ENCODE results near the gene SARDH.

DNA sequence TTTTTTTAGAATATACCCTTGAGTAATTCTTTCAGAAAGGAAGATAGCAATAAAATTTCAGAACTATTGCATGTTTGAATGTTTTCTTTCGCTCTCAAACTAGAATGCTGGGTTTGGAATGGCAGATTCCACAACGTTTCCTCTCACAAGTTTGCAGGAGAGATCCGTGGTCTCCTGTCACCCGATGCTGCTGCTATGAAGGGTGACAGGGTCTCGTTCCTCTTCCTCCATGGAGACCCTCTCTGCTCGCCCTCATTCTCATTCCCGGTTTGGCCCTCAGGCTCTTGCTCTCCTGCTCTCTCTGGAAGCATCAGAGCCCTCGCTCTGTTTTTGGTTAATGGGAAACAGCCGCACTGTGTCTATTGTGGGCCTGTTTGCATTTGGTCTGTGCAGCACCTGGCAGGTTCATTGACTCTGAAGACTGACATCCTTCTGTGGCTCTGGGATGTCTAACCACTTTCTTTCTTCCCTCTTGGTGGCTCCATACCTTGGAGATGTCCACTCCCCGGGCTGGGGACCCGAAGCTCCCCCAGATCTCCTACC is 116.4 kb downstream of the SARDH start:
- TF ChIP-seq, protein P1, sequence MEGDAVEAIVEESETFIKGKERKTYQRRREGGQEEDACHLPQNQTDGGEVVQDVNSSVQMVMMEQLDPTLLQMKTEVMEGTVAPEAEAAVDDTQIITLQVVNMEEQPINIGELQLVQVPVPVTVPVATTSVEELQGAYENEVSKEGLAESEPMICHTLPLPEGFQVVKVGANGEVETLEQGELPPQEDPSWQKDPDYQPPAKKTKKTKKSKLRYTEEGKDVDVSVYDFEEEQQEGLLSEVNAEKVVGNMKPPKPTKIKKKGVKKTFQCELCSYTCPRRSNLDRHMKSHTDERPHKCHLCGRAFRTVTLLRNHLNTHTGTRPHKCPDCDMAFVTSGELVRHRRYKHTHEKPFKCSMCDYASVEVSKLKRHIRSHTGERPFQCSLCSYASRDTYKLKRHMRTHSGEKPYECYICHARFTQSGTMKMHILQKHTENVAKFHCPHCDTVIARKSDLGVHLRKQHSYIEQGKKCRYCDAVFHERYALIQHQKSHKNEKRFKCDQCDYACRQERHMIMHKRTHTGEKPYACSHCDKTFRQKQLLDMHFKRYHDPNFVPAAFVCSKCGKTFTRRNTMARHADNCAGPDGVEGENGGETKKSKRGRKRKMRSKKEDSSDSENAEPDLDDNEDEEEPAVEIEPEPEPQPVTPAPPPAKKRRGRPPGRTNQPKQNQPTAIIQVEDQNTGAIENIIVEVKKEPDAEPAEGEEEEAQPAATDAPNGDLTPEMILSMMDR (conservative IDR thresholded peaks at IDR 0.05; ENCODE audit: low read length) = no peak
- TF ChIP-seq EZH2phosphoT487 (IDR thresholded peaks at IDR 0.05; ENCODE audit: borderline replicate concordance) = no peak
